Measurements from ENCODE around the gene CXCL8.

CXCL8 gene

GRCh38 chr4:73709451-73710033 lies 30.8 kb upstream of the CXCL8 start:
- Histone ChIP-seq H3K14ac (ENCODE audit: low read length) (no peak overlapping the region), H3K18ac (ENCODE audit: low read length) (no peak overlapping the region), H4K8ac (ENCODE audit: low read depth, low read length) (no peak overlapping the region), H2BK12ac (ENCODE audit: low read length) (no peak overlapping the region), H3K9me3 (replicated peaks in 1 of 2; ENCODE audit: control insufficient read depth in 2 of 2, insufficient read depth in 1 of 2, low read depth in 1 of 2, low read length in 2 of 2) (no peaks in the 10 kb centered on the region), H3K23ac (ENCODE audit: low read depth, low read length, poor library complexity) (no peak overlapping the region), H2BK5ac (ENCODE audit: low read length) (no peak overlapping the region), H2AFZ (ENCODE audit: low read length) (no peak overlapping the region), H3K9ac (ENCODE audit: low read depth, low read length, poor library complexity) (no peak overlapping the region), H4K91ac (ENCODE audit: low read depth, low read length, poor library complexity) (no peak overlapping the region), H3K27me3 (ENCODE audit: control insufficient read depth in 3 of 3, insufficient read depth in 3 of 3, low read depth in 1 of 3, low read length in 3 of 3) (no peaks in the 10 kb centered on the region), H3K4ac (ENCODE audit: low read length) (no peak overlapping the region), H2BK15ac (ENCODE audit: low read length) (no peak overlapping the region), H3K79me1 (ENCODE audit: low read depth, low read length) (no peaks in the 10 kb centered on the region), H3K27ac (replicated peaks; ENCODE audit: low read length) (no peak overlapping the region), H2BK120ac (ENCODE audit: low read depth, low read length) (no peak overlapping the region), H3K4me2 (ENCODE audit: insufficient read depth, low read length, poor library complexity, severe bottlenecking) (no peak overlapping the region), H3K36me3 (replicated peaks in 1 of 2; ENCODE audit: control insufficient read depth in 2 of 2, insufficient read depth in 2 of 2, low read length in 2 of 2) (no peaks in the 10 kb centered on the region), H3K4me1 (ENCODE audit: control insufficient read depth in 2 of 2, insufficient read depth in 1 of 2, low read depth in 1 of 2, low read length in 2 of 2) (peaks cover 0 to 6% of the 10 kb centered on the region in 2 donors), H2AK5ac (ENCODE audit: low read depth, low read length) (no peak overlapping the region), H3K4me3 (ENCODE audit: low read length in 2 of 2) (no peak overlapping the region)
- WGBS, 2 donors (ENCODE audit: extremely low coverage in 2 of 2, insufficient read length in 2 of 2, insufficient replicate concordance in 1 of 2) = no CpG with 5 or more reads among the region's 2 CpGs
- DNase-seq (ENCODE audit: low spot score) = no peak

DNA sequence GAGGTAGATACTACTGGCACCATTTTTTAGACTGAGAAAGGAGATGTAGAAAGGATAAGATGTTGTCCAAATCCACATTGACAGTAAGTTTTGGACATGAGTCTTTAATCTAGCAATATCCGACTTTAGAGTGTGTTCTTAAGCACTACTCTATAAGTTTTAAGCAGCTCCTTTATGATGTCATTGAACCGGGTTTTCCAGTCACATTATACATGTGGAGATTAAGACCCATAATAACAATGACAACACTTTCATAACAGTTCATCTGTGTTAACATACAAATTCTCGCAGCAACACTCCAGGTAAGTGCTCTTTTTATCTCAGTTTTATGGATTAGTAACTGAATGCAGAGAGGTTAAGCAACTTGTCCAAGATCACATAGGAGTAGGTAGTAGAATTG lies 30.3 kb upstream of the CXCL8 start:
- H2BK5ac ChIP-seq (ENCODE audit: low read length) = no peak overlapping the region

DNA sequence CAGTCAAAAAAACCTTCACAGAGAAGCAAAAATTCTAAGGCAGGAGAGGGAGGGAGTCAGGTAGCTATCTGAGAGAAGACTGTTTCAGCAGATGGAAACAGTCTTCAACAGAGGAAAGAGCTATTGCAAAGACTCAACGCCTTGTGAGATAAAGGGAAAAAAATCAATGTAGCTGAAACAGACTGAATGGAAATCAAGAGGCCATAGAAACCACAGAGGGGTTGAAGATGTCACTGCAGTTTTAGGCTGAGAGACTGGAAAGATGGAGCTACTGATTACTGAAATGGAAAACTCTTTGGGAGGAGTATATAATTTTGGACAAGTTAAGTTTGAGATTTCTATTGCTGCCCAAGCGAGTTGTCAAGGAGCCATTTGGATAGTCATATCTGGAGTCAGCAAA lies 28.4 kb upstream of the CXCL8 start:
- no CpG with 5 or more reads among the region's 2 CpGs for WGBS, 2 donors (ENCODE audit: extremely low coverage in 2 of 2, insufficient read length in 2 of 2, insufficient replicate concordance in 1 of 2)

More for the DNA sequence above, 30.3 kb upstream of the CXCL8 start:
- DNase-seq (ENCODE audit: low spot score) = no peak
- Histone ChIP-seq H3K79me1 (ENCODE audit: low read depth, low read length) (no peaks in the 10 kb centered on the region), H3K27me3 (ENCODE audit: control insufficient read depth in 3 of 3, insufficient read depth in 3 of 3, low read depth in 1 of 3, low read length in 3 of 3) (no peaks in the 10 kb centered on the region), H2BK120ac (ENCODE audit: low read depth, low read length) (no peak overlapping the region), H2BK15ac (ENCODE audit: low read length) (no peak overlapping the region), H3K4me2 (ENCODE audit: insufficient read depth, low read length, poor library complexity, severe bottlenecking) (no peak overlapping the region), H2BK12ac (ENCODE audit: low read length) (no peak overlapping the region), H3K18ac (ENCODE audit: low read length) (no peak overlapping the region), H3K4ac (ENCODE audit: low read length) (no peak overlapping the region), H3K4me3 (ENCODE audit: low read length in 2 of 2) (no peak overlapping the region), H3K14ac (ENCODE audit: low read length) (no peak overlapping the region), H2AK5ac (ENCODE audit: low read depth, low read length) (no peak overlapping the region), H4K8ac (ENCODE audit: low read depth, low read length) (no peak overlapping the region), H2AFZ (ENCODE audit: low read length) (no peak overlapping the region), H3K27ac (replicated peaks; ENCODE audit: low read length) (no peak overlapping the region), H3K9me3 (replicated peaks in 1 of 2; ENCODE audit: control insufficient read depth in 2 of 2, insufficient read depth in 1 of 2, low read depth in 1 of 2, low read length in 2 of 2) (no peaks in the 10 kb centered on the region), H3K9ac (ENCODE audit: low read depth, low read length, poor library complexity) (no peak overlapping the region), H3K36me3 (replicated peaks in 1 of 2; ENCODE audit: control insufficient read depth in 2 of 2, insufficient read depth in 2 of 2, low read length in 2 of 2) (no peaks in the 10 kb centered on the region), H3K23ac (ENCODE audit: low read depth, low read length, poor library complexity) (no peak overlapping the region), H3K4me1 (ENCODE audit: control insufficient read depth in 2 of 2, insufficient read depth in 1 of 2, low read depth in 1 of 2, low read length in 2 of 2) (peaks cover 0 to 3% of the 10 kb centered on the region in 2 donors), H4K91ac (ENCODE audit: low read depth, low read length, poor library complexity) (no peak overlapping the region)
- WGBS, 2 donors (ENCODE audit: extremely low coverage in 2 of 2, insufficient read length in 2 of 2, insufficient replicate concordance in 1 of 2) = no CpG with 5 or more reads among the region's 3 CpGs

DNA sequence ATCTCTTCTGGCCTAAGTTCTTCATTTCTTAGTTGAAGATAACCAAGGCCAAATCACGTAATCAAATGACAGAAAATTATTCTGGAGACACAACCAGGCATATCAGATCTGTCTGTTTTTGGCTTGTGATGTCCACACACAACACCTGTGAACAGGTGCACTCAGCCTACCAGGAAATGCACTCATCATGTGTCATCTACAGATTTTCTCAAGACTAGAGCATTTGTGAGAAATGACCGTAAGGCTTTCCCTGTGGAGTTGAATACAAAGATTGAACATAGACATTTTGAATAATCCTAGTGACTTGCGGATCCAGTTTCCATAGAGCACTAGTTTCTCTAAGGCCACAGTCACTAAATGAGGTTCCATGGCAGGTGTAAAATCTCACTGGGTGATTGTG lies 26.7 kb upstream of the CXCL8 start:
- Histone ChIP-seq H3K27ac (replicated peaks; ENCODE audit: low read length) (no peak overlapping the region), H3K18ac (ENCODE audit: low read length) (no peak overlapping the region), H2BK15ac (ENCODE audit: low read length) (no peak overlapping the region), H3K9me3 (replicated peaks in 1 of 2; ENCODE audit: control insufficient read depth in 2 of 2, insufficient read depth in 1 of 2, low read depth in 1 of 2, low read length in 2 of 2) (no peaks in the 10 kb centered on the region), H3K79me1 (ENCODE audit: low read depth, low read length) (no peaks in the 10 kb centered on the region), H2AK5ac (ENCODE audit: low read depth, low read length) (no peak overlapping the region), H3K4me1 (ENCODE audit: control insufficient read depth in 2 of 2, insufficient read depth in 1 of 2, low read depth in 1 of 2, low read length in 2 of 2) (no peaks in the 10 kb centered on the region), H2BK120ac (ENCODE audit: low read depth, low read length) (no peak overlapping the region), H3K27me3 (ENCODE audit: control insufficient read depth in 3 of 3, insufficient read depth in 3 of 3, low read depth in 1 of 3, low read length in 3 of 3) (no peaks in the 10 kb centered on the region), H3K4me2 (ENCODE audit: insufficient read depth, low read length, poor library complexity, severe bottlenecking) (no peak overlapping the region), H2AFZ (ENCODE audit: low read length) (no peak overlapping the region), H3K4me3 (ENCODE audit: low read length in 2 of 2) (no peak overlapping the region), H3K9ac (ENCODE audit: low read depth, low read length, poor library complexity) (no peak overlapping the region), H2BK5ac (ENCODE audit: low read length) (no peak overlapping the region), H3K36me3 (replicated peaks in 1 of 2; ENCODE audit: control insufficient read depth in 2 of 2, insufficient read depth in 2 of 2, low read length in 2 of 2) (no peaks in the 10 kb centered on the region), H2BK12ac (ENCODE audit: low read length) (no peak overlapping the region), H3K4ac (ENCODE audit: low read length) (no peak overlapping the region), H3K23ac (ENCODE audit: low read depth, low read length, poor library complexity) (no peak overlapping the region), H4K8ac (ENCODE audit: low read depth, low read length) (no peak overlapping the region), H3K14ac (ENCODE audit: low read length) (no peak overlapping the region), H4K91ac (ENCODE audit: low read depth, low read length, poor library complexity) (no peak overlapping the region)
- no peak for DNase-seq (ENCODE audit: low spot score)
- WGBS, 2 donors (ENCODE audit: extremely low coverage in 2 of 2, insufficient read length in 2 of 2, insufficient replicate concordance in 1 of 2) = no CpG with 5 or more reads among the region's 3 CpGs

More for the DNA sequence above, 28.4 kb upstream of the CXCL8 start:
- Histone ChIP-seq H2AK5ac (ENCODE audit: low read depth, low read length) (no peak overlapping the region), H3K18ac (ENCODE audit: low read length) (no peak overlapping the region), H3K27ac (replicated peaks; ENCODE audit: low read length) (no peak overlapping the region), H3K79me1 (ENCODE audit: low read depth, low read length) (no peaks in the 10 kb centered on the region), H3K9me3 (replicated peaks in 1 of 2; ENCODE audit: control insufficient read depth in 2 of 2, insufficient read depth in 1 of 2, low read depth in 1 of 2, low read length in 2 of 2) (no peaks in the 10 kb centered on the region), H2BK15ac (ENCODE audit: low read length) (no peak overlapping the region), H3K23ac (ENCODE audit: low read depth, low read length, poor library complexity) (no peak overlapping the region), H2BK5ac (ENCODE audit: low read length) (no peak overlapping the region), H3K14ac (ENCODE audit: low read length) (no peak overlapping the region), H2BK12ac (ENCODE audit: low read length) (no peak overlapping the region), H3K9ac (ENCODE audit: low read depth, low read length, poor library complexity) (no peak overlapping the region), H3K36me3 (replicated peaks in 1 of 2; ENCODE audit: control insufficient read depth in 2 of 2, insufficient read depth in 2 of 2, low read length in 2 of 2) (no peaks in the 10 kb centered on the region), H4K8ac (ENCODE audit: low read depth, low read length) (no peak overlapping the region), H2BK120ac (ENCODE audit: low read depth, low read length) (no peak overlapping the region), H3K4ac (ENCODE audit: low read length) (no peak overlapping the region), H3K4me2 (ENCODE audit: insufficient read depth, low read length, poor library complexity, severe bottlenecking) (no peak overlapping the region), H3K4me3 (ENCODE audit: low read length in 2 of 2) (no peak overlapping the region), H4K91ac (ENCODE audit: low read depth, low read length, poor library complexity) (no peak overlapping the region), H2AFZ (ENCODE audit: low read length) (peak overlapping the region; percentile 10), H3K4me1 (ENCODE audit: control insufficient read depth in 2 of 2, insufficient read depth in 1 of 2, low read depth in 1 of 2, low read length in 2 of 2) (no peaks in the 10 kb centered on the region), H3K27me3 (ENCODE audit: control insufficient read depth in 3 of 3, insufficient read depth in 3 of 3, low read depth in 1 of 3, low read length in 3 of 3) (no peaks in the 10 kb centered on the region)
- no peak for DNase-seq (ENCODE audit: low spot score)
